Psoas muscle (tissue), 8 donors: ENCODE measurements around the gene CAPS. TPM values are rescaled to one million over a fixed set of nuclear protein-coding genes. Genes with fewer than 3 reads are reported as not detected.

Experiments used
- ATAC-seq, 4 donors: fragments of 200-7000 bp; cut with Tn5 transposase; one replicate each; pipeline ENCODE4 v1.9.1; 2020; ENCODE audit warnings: moderate library complexity in 3 of 4, mild to moderate bottlenecking in 2 of 4
- DNase-seq, 2 donors: peaks; one replicate each; pipeline ENCODE4 v3.0.0-alpha.2; 2020
- H3K27ac ChIP-seq: fragments of 200-600 bp; one replicate; pipeline ENCODE4 v1.8.0; 2022
- H3K27me3 ChIP-seq, 3 donors: fragments of 200-600 bp in 1 of 3; one replicate each; pipeline versions ENCODE4 v1.6.1 to v1.8.0; 2013 to 2022; ENCODE audit warnings: low read length in 2 of 3, mild to moderate bottlenecking in 2 of 3, moderate library complexity in 1 of 3; ENCODE audit not compliant: insufficient read depth in 3 of 3
- H3K36me3 ChIP-seq, 2 donors: fragments of 200-600 bp in 1 of 2; one replicate each; pipeline versions ENCODE4 v1.6.1 to v1.8.0; 2013 to 2022; ENCODE audit warnings: low read depth in 1 of 2, mild to moderate bottlenecking in 1 of 2, moderate library complexity in 1 of 2; ENCODE audit not compliant: insufficient read depth in 1 of 2
- H3K4me1 ChIP-seq: fragments of 200-600 bp; one replicate; pipeline ENCODE4 v1.8.0; 2022
- H3K4me3 ChIP-seq: fragments of 200-600 bp; one replicate; pipeline ENCODE4 v1.8.0; 2022; ENCODE audit warnings: mild to moderate bottlenecking
- H3K9me3 ChIP-seq: fragments of 200-600 bp; one replicate; pipeline ENCODE4 v1.8.0; 2022
- CTCF ChIP-seq: fragments of 200-600 bp; IDR thresholded peaks from one replicate; pipeline ENCODE4 v1.8.0; 2022; ENCODE audit warnings: antibody characterized with exemption
- WGBS, 3 donors: extraction: QIAGEN DNeasy Blood & Tissue Kit; methylation state at CpG; one replicate each; pipeline versions ENCODE4 v1.1.6 to v1.1.7; 2013; 5-methylcytosine and 5-hydroxymethylcytosine counted together
- intact Hi-C, 2 donors: fragments of 100-400 bp; cut with DNase I; formaldehyde crosslinking; loops; one replicate each; pipeline versions ENCODE4 v1.11.0 to v1.14.2; 2022
- polyA plus RNA-seq, 3 donors: library from polyadenylated mRNA; stranded (reverse); fragments of 200-250 nt; gene quantifications; one replicate each; pipeline ENCODE4 v1.2.3, GENCODE V29; 2013
- total RNA-seq, 4 donors: library from RNA; stranded (reverse); fragmentation: NEBNext Ultra II Directional in 2 of 4; extraction: Animal tissue kit (Norgen Biotek cat#: 25700) in 2 of 4; gene quantifications; one replicate each; pipeline versions ENCODE4 v1.2.1 to v1.2.4, GENCODE V29; 2021 to 2023
- donor health status: healthy with polysubstance abuse.
- donor health status: DM: no; HTN: no; CAD: no; lungs with moderate emphysema.
- donor health status: Bipolar disorder and iron deficiency.
- donor health status: healthy.
- donor health status: DM: yes; HTN: yes; CAD: no.
- donor health status: DM: no; HTN: no; CAD: no.
- donor health status: DM: no; HTN: no; CAD: no.
- donor health status: DM: yes; HTN: yes; CAD: no.

The CAPS gene
- total and polyA plus RNA-seq, 7 donors: 1.2 to 2.9 (median 1.5) TPM

GRCh38 chr19:5895409-5895808 lies 18.6 kb upstream of the CAPS start:
- intact Hi-C loops: no loop called here
- H3K4me1 ChIP-seq: peaks cover 5% of the 10 kb centered on the region
- peaks cover 0 to 22% of the 10 kb centered on the region in 2 donors for H3K36me3 ChIP-seq
- ATAC-seq (no peak), DNase-seq (no peak)
- H3K27me3 ChIP-seq: peaks cover 0 to 14% (median 0%) of the 10 kb centered on the region in 3 donors
- WGBS, 3 donors: 77 to 90% (median 84%) methylated on average over 12 to 15 of the region's 15 CpGs
- H3K27ac ChIP-seq: no peak overlapping the region
- TF ChIP-seq CTCF: no peak
- no peak overlapping the region for H3K4me3 ChIP-seq
- no peaks in the 10 kb centered on the region for H3K9me3 ChIP-seq

- Histone ChIP-seq H3K27ac (no peak overlapping the region), H3K36me3 (peaks cover 0 to 22% of the 10 kb centered on the region in 2 donors), H3K4me1 (peaks cover 5% of the 10 kb centered on the region), H3K9me3 (no peaks in the 10 kb centered on the region), H3K27me3 (peaks cover 0 to 12% (median 0%) of the 10 kb centered on the region in 3 donors), H3K4me3 (no peak overlapping the region)
- ATAC-seq (no peak), DNase-seq (no peak)
- TF ChIP-seq CTCF: no peak
- 88 to 90% (median 88%) methylated on average over 8 of the region's 8 CpGs for WGBS, 3 donors
- intact Hi-C loops: no loop called here
Observed at GRCh38 chr19:5895890-5896289, 18.2 kb upstream of the CAPS start.

GRCh38 chr19:5896365-5897076 lies 17.5 kb upstream of the CAPS start:
- Histone ChIP-seq H3K9me3 (no peaks in the 10 kb centered on the region), H3K27me3 (peaks cover 0 to 6% (median 0%) of the 10 kb centered on the region in 3 donors), H3K36me3 (peaks cover 0 to 27% of the 10 kb centered on the region in 2 donors), H3K27ac (no peak overlapping the region), H3K4me3 (no peak overlapping the region), H3K4me1 (peaks cover 5% of the 10 kb centered on the region)
- DNase-seq: no peak
- TF ChIP-seq CTCF: no peak
- ATAC-seq: no peak
- 86 to 87% (median 87%) methylated on average over 25 to 29 of the region's 29 CpGs for WGBS, 3 donors
- intact Hi-C loops: no loop called here

GRCh38 chr19:5897189-5897969 lies 16.7 kb upstream of the CAPS start:
- ATAC-seq: no peak
- Histone ChIP-seq H3K4me1 (peaks cover 9% of the 10 kb centered on the region), H3K27ac (no peak overlapping the region), H3K27me3 (no peaks in the 10 kb centered on the region), H3K9me3 (no peaks in the 10 kb centered on the region), H3K36me3 (peaks cover 0 to 27% of the 10 kb centered on the region in 2 donors), H3K4me3 (no peak overlapping the region)
- intact Hi-C loops: no loop called here
- WGBS, 3 donors: 80 to 89% (median 86%) methylated on average over 27 to 30 of the region's 30 CpGs
- TF ChIP-seq CTCF: no peak
- no peak for DNase-seq
